Measurements from ENCODE around the gene ANO4.
"Not testable (repeated sequence)": the region's sequence is repeated elsewhere in the genome, so short reads cannot be mapped to it uniquely, and the experiment has no call there.

Gene ANO4

DNA sequence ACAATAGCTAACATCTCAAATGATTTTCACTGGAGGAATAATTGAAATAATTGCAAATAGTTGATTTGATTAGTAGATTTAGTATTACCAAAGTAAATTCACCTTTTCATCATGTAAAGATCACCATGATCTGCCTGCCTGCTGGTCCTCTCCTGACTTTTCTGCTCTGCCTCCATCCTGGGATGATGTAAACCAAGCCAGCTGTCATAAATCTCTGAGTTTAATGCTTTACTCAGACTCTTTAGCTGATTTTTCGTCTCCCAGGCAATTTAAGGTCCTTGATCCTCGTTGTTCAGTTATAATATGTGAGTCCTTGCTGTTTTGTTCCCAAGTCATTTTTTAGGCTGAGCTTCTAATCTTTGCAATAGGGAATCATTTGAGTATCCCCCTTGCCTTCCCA, 138.0 kb downstream of the ANO4 start:
- Histone ChIP-seq H3K4me3 (ENCODE audit: insufficient read depth, low read depth, low read length) (no peak overlapping the region), H3K36me3 (ENCODE audit: control insufficient read depth, insufficient read depth, low read length) (no peaks in the 10 kb centered on the region), H3K4me1 (ENCODE audit: control insufficient read depth, insufficient read depth, low read length) (no peaks in the 10 kb centered on the region), H3K27ac (ENCODE audit: insufficient read depth, low read depth, low read length, poor library complexity, severe bottlenecking) (no peak overlapping the region), H3K27me3 (ENCODE audit: control insufficient read depth, insufficient read depth, low read length, poor library complexity, severe bottlenecking) (no peaks in the 10 kb centered on the region), H3K9me3 (ENCODE audit: control insufficient read depth, low read length) (no peaks in the 10 kb centered on the region)
- 92 to 95% methylated on average over 2 of the region's 2 CpGs for WGBS, 2 experiments

DNA sequence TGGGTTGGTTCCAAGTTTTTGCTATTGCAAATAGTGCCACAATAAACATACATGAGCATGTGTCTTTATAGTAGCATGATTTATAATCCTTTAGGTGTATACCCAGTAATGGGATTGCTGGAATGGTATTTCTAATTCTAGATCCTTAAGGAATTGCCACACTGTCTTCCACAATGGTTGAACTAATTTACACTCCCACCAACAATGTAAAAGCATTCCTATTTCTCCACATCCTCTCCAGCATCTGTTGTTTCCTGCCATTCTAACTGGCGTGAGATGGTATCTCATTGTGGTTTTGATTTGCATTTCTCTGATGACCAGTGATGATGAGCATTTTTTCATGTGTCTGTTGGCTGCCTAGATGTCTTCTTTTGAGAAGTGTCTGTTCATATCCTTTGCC, 139.0 kb downstream of the ANO4 start:
- not testable (repeated sequence) for H3K9me3 ChIP-seq (ENCODE audit: control insufficient read depth, low read length); H3K4me1 ChIP-seq (ENCODE audit: control insufficient read depth, insufficient read depth, low read length); H3K4me3 ChIP-seq (ENCODE audit: insufficient read depth, low read depth, low read length); H3K36me3 ChIP-seq (ENCODE audit: control insufficient read depth, insufficient read depth, low read length); H3K27me3 ChIP-seq (ENCODE audit: control insufficient read depth, insufficient read depth, low read length, poor library complexity, severe bottlenecking); H3K27ac ChIP-seq (ENCODE audit: insufficient read depth, low read depth, low read length, poor library complexity, severe bottlenecking)
- WGBS, 2 experiments, result no CpG with 5 or more reads among the region's 1 CpG

DNA sequence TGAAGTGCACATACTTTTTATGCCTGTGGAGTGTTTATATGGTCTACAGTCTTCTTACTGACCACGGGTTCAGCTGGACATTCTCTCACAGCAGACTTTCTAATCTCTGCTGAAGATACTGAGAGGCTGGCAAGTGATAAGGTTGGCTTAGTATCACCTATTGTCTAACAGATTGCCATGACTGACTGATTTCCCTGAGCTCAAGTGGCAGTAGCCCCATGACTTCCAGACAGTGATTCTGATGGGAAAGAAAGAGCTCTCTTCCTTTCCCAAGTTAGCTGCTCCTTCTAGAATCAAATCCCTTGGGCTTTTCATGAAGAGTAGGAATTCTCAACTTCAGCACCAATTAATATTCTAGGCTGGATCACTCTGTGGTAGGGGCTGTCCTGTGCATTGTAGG, 141.4 kb downstream of the ANO4 start:
- no peaks in the 10 kb centered on the region for H3K36me3 ChIP-seq (ENCODE audit: control insufficient read depth, insufficient read depth, low read length)
- no peaks in the 10 kb centered on the region for H3K27me3 ChIP-seq (ENCODE audit: control insufficient read depth, insufficient read depth, low read length, poor library complexity, severe bottlenecking)
- H3K4me1 ChIP-seq (ENCODE audit: control insufficient read depth, insufficient read depth, low read length), result no peaks in the 10 kb centered on the region
- 93 to 100% methylated on average over 1 of the region's 1 CpG for WGBS, 2 experiments
- H3K9me3 ChIP-seq (ENCODE audit: control insufficient read depth, low read length), result no peaks in the 10 kb centered on the region
- H3K4me3 ChIP-seq (ENCODE audit: insufficient read depth, low read depth, low read length), result no peak overlapping the region
- H3K27ac ChIP-seq (ENCODE audit: insufficient read depth, low read depth, low read length, poor library complexity, severe bottlenecking), result no peak overlapping the region

DNA sequence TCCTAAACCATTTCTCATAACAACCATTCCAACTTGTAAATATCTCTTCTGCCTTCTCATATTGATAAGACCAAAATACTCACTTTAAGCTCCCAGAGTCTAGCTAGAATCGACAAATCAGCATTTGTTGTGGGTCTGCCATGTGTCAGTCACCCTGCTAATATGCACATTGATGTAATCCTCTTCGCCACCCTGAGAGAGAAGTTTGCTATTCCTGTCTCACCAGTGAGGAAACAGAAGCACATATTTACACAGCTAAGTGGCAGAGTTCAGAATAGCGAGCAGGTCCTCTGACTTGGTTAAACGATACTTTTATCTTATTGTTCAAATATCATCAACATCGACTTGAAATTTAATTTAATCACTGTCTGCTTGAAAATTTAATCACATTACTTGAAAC, 142.1 kb downstream of the ANO4 start:
- Histone ChIP-seq H3K27me3 (ENCODE audit: control insufficient read depth, insufficient read depth, low read length, poor library complexity, severe bottlenecking) (no peaks in the 10 kb centered on the region), H3K4me1 (ENCODE audit: control insufficient read depth, insufficient read depth, low read length) (no peaks in the 10 kb centered on the region), H3K9me3 (ENCODE audit: control insufficient read depth, low read length) (no peaks in the 10 kb centered on the region), H3K27ac (ENCODE audit: insufficient read depth, low read depth, low read length, poor library complexity, severe bottlenecking) (no peak overlapping the region), H3K4me3 (ENCODE audit: insufficient read depth, low read depth, low read length) (no peak overlapping the region), H3K36me3 (ENCODE audit: control insufficient read depth, insufficient read depth, low read length) (no peaks in the 10 kb centered on the region)
- WGBS, 2 experiments, result 83 to 92% methylated on average over 5 of the region's 5 CpGs

DNA sequence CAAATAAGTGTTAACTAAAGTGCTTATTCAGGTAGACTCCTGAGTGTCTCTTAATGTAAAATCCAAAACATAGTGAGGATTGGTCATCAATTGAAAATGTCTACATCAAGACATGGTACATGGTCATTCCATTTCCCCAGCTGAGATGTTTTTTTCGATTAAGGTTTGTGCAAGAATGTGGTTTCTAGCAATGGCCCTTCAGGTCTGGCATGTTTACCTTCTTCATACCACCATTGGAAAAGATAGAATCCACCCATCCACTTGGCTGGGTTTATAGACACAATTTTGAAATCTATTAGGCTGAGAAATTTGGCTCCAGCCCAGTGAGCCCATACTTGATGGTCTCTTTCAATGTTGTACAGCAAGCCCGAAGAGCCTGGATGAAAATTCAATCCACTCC, 145.9 kb downstream of the ANO4 start:
- no peaks in the 10 kb centered on the region for H3K4me1 ChIP-seq (ENCODE audit: control insufficient read depth, insufficient read depth, low read length)
- H3K27ac ChIP-seq (ENCODE audit: insufficient read depth, low read depth, low read length, poor library complexity, severe bottlenecking), result no peak overlapping the region
- no peaks in the 10 kb centered on the region for H3K9me3 ChIP-seq (ENCODE audit: control insufficient read depth, low read length)
- H3K27me3 ChIP-seq (ENCODE audit: control insufficient read depth, insufficient read depth, low read length, poor library complexity, severe bottlenecking), result no peaks in the 10 kb centered on the region
- H3K4me3 ChIP-seq (ENCODE audit: insufficient read depth, low read depth, low read length), result no peak overlapping the region
- H3K36me3 ChIP-seq (ENCODE audit: control insufficient read depth, insufficient read depth, low read length), result no peaks in the 10 kb centered on the region
- 72 to 100% methylated on average over 1 to 2 of the region's 2 CpGs for WGBS, 2 experiments

DNA sequence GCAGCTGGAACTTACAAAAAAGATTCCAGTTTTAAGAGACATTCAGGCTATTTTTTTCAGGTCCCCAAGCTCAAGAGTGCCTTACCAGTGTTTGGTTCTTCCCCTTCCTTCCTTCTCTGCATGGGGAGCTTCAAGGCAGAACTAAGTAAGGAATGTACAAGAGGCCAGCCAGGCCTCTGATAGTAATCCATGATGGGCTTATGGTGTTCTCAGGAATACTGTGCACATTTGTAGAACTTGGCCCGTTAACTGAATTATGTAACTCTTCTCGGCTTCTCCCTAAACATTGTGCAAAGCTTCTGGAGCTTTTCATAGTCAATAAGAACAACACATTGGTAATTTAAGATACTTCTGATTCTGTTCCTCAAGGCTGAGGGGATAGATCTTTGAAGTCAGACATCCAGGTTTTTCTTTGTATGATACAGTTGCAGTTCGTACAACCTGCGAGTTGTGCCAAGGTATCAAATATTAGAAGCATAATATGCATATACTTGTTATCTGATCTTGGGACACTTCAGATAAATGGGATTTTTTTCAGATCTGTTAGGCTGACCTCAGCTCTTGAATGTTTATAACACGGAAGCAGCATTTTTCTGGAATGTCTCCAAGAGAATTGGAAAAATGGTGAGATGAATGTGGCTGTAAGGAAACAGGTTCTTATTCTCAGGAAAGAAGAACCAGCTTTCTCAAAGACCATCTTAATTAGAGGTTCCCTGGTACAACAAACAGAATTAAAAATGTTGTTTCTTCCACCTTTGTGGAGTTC, 148.6 kb downstream of the ANO4 start:
- WGBS, 2 experiments, result 92 to 96% methylated on average over 5 of the region's 5 CpGs
- H3K4me3 ChIP-seq (ENCODE audit: insufficient read depth, low read depth, low read length), result no peak overlapping the region
- H3K4me1 ChIP-seq (ENCODE audit: control insufficient read depth, insufficient read depth, low read length), result no peaks in the 10 kb centered on the region
- H3K36me3 ChIP-seq (ENCODE audit: control insufficient read depth, insufficient read depth, low read length), result no peaks in the 10 kb centered on the region
- H3K27ac ChIP-seq (ENCODE audit: insufficient read depth, low read depth, low read length, poor library complexity, severe bottlenecking), result no peak overlapping the region
- H3K27me3 ChIP-seq (ENCODE audit: control insufficient read depth, insufficient read depth, low read length, poor library complexity, severe bottlenecking), result no peaks in the 10 kb centered on the region
- H3K9me3 ChIP-seq (ENCODE audit: control insufficient read depth, low read length), result no peaks in the 10 kb centered on the region

DNA sequence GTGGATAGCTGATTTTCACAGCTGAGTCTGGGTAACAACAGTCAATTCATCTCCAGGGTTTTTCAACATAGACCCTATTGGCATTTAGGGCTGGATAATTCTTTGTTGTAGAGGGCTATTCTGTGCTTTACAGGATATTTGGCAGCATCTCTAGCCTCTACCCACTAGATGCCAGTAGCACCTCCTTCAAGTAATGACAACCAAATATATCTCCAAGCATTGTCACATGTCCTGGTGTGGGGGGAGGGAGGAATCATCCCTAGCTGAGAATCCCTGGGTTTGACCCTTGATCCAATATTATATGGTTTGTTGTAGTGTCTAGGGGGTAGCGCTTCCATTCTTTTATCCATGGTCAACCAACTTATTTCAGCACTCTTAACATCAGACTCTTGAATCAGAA, 157.2 kb downstream of the ANO4 start:
- H3K36me3 ChIP-seq (ENCODE audit: control insufficient read depth, insufficient read depth, low read length), result no peaks in the 10 kb centered on the region
- no peak overlapping the region for H3K27ac ChIP-seq (ENCODE audit: insufficient read depth, low read depth, low read length, poor library complexity, severe bottlenecking)
- H3K27me3 ChIP-seq (ENCODE audit: control insufficient read depth, insufficient read depth, low read length, poor library complexity, severe bottlenecking), result no peaks in the 10 kb centered on the region
- no peaks in the 10 kb centered on the region for H3K9me3 ChIP-seq (ENCODE audit: control insufficient read depth, low read length)
- peaks cover 4% of the 10 kb centered on the region for H3K4me1 ChIP-seq (ENCODE audit: control insufficient read depth, insufficient read depth, low read length)
- WGBS, 2 experiments, result no CpG with 5 or more reads among the region's 1 CpG
- H3K4me3 ChIP-seq (ENCODE audit: insufficient read depth, low read depth, low read length), result no peak overlapping the region

DNA sequence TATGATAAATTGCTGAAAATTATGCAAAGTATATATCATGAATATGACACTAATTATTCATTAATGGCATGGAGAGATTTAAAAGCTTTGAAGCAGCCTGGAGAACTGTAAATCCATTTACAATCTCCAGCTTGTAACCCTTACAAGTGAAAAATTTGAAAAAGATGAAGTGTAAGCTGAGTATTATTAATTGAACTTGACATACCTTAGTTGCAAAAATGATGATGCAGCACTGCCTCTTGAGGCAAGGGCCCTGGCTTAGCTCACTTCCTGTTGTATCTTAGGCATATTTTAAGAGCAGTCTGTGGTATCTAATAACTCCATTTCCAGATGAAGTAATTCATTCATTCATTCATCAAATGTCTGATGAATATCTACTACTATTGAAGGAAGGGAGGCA, 158.6 kb downstream of the ANO4 start:
- Histone ChIP-seq H3K4me3 (ENCODE audit: insufficient read depth, low read depth, low read length) (no peak overlapping the region), H3K27ac (ENCODE audit: insufficient read depth, low read depth, low read length, poor library complexity, severe bottlenecking) (no peak overlapping the region), H3K36me3 (ENCODE audit: control insufficient read depth, insufficient read depth, low read length) (no peaks in the 10 kb centered on the region), H3K9me3 (ENCODE audit: control insufficient read depth, low read length) (no peaks in the 10 kb centered on the region), H3K27me3 (ENCODE audit: control insufficient read depth, insufficient read depth, low read length, poor library complexity, severe bottlenecking) (no peaks in the 10 kb centered on the region), H3K4me1 (ENCODE audit: control insufficient read depth, insufficient read depth, low read length) (peaks cover 4% of the 10 kb centered on the region)

DNA sequence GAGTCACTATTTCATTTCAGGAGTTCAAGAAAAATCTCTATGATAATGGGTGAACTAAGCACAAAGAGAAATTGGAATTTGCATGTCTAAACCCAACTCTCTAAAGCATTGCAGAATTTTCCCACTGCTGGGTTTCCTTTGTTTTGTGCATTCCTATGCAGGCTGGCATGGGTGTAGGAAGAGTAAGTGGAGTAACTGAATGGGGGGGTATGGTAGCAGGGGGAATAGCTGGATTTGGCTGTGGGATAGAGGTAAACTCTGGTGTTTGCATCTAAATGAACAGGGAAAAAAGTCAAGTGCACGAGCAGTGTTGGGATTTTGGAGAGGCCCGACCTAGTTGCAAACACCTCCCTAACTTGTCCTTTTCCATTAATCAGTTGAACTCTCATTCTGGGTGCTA, 159.1 kb downstream of the ANO4 start:
- H3K4me1 ChIP-seq (ENCODE audit: control insufficient read depth, insufficient read depth, low read length), result peaks cover 4% of the 10 kb centered on the region

DNA sequence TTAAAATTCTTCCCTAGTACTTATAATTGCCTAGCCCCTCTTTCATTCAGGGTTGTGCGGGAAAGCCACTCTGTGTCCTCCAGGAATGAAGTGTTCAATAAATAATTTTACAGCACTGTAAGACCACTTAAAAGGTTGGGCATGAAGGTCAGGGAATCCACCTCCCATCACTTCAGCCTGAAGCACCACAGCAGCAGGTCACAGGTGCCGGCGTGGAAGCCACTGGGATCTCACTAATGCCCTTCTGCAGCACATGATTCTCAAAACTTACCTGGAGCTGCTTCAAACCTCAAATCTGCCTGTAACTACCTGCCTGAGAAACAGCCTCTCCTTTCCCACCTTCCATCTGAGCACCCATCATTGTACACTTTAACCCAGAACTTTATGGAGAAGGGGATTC, 159.5 kb downstream of the ANO4 start:
- H3K4me1 ChIP-seq (ENCODE audit: control insufficient read depth, insufficient read depth, low read length), result peaks cover 4% of the 10 kb centered on the region
- no peak overlapping the region for H3K27ac ChIP-seq (ENCODE audit: insufficient read depth, low read depth, low read length, poor library complexity, severe bottlenecking)
- 93 to 94% methylated on average over 3 of the region's 3 CpGs for WGBS, 2 experiments

More for the DNA sequence above, 159.1 kb downstream of the ANO4 start:
- WGBS, 2 experiments, result 14 to 29% methylated on average over 2 of the region's 2 CpGs
- Histone ChIP-seq H3K9me3 (ENCODE audit: control insufficient read depth, low read length) (no peaks in the 10 kb centered on the region), H3K36me3 (ENCODE audit: control insufficient read depth, insufficient read depth, low read length) (no peaks in the 10 kb centered on the region), H3K27ac (ENCODE audit: insufficient read depth, low read depth, low read length, poor library complexity, severe bottlenecking) (no peak overlapping the region), H3K27me3 (ENCODE audit: control insufficient read depth, insufficient read depth, low read length, poor library complexity, severe bottlenecking) (no peaks in the 10 kb centered on the region), H3K4me3 (ENCODE audit: insufficient read depth, low read depth, low read length) (no peak overlapping the region)

DNA sequence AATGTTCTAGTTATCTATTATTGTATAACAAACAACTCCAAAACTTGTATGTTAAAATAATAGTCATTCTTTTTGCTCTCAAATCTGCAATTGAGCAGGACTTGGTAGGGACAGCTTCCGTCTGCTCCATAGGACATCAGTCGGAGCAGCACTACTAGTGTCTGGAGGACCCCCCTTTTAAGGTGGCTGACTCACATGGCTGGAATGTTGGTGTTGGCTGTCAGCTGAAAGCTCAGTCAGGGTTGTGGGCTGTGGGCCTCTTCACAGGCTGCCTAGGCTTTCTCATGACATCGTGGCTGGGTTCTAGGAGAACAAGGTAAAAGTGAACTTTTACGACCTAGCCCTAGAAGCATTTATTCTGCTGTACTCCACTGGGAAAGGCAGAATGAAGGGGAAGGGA, 160.6 kb downstream of the ANO4 start:
- no peak overlapping the region for H3K27ac ChIP-seq (ENCODE audit: insufficient read depth, low read depth, low read length, poor library complexity, severe bottlenecking)
- no peaks in the 10 kb centered on the region for H3K9me3 ChIP-seq (ENCODE audit: control insufficient read depth, low read length)

More for the DNA sequence above, 159.5 kb downstream of the ANO4 start:
- Histone ChIP-seq H3K9me3 (ENCODE audit: control insufficient read depth, low read length) (no peaks in the 10 kb centered on the region), H3K36me3 (ENCODE audit: control insufficient read depth, insufficient read depth, low read length) (no peaks in the 10 kb centered on the region), H3K4me3 (ENCODE audit: insufficient read depth, low read depth, low read length) (no peak overlapping the region), H3K27me3 (ENCODE audit: control insufficient read depth, insufficient read depth, low read length, poor library complexity, severe bottlenecking) (no peaks in the 10 kb centered on the region)

More for the DNA sequence above, 160.6 kb downstream of the ANO4 start:
- Histone ChIP-seq H3K27me3 (ENCODE audit: control insufficient read depth, insufficient read depth, low read length, poor library complexity, severe bottlenecking) (no peaks in the 10 kb centered on the region), H3K4me1 (ENCODE audit: control insufficient read depth, insufficient read depth, low read length) (peaks cover 4% of the 10 kb centered on the region), H3K4me3 (ENCODE audit: insufficient read depth, low read depth, low read length) (no peak overlapping the region), H3K36me3 (ENCODE audit: control insufficient read depth, insufficient read depth, low read length) (no peaks in the 10 kb centered on the region)
- 60 to 65% methylated on average over 4 of the region's 4 CpGs for WGBS, 2 experiments

All from ectodermal cell (in vitro differentiated cells).